Ecto neural progenitor cell (in vitro differentiated cells): Measurements from ENCODE around the gene SERGEF.

Experiments used
- DNase-seq: peaks from one replicate; pipeline ENCODE4 v3.0.0-alpha.2; 2018; ENCODE audit warnings: low spot score

SERGEF gene

DNA sequence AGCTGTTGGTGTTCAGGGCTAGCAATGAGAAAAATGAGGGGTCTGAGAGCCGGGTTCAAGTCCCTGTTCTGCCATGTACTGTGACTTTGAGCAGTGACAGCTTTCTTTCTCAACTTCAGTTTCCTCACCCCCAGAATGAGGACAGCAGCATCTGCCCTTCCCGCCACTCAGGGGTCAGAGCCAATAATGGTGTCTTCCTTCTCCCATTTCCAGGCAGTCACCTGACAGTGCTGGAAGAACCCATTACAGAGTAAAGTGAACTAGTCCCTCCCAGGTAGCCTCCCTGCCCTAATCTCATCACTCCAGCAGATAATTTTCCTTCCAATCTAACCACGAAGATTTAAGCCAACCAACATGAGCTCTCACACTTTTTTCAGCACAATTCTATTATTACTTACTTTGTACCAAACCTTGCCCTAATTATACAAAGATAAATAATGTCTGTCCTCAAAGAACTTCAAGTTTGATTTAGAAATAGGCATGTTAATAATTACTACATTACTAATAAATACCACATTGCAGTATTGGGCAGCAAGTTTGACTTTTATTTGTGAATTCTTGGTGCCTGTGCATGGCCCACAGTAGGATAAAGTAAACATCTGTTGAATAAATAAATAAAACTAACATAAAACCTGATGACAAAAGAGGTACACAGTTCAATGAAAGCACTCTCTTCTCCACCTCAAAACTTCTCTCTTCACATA lies 61.0 kb downstream of the SERGEF start:
- DNase-seq = no peak

DNA sequence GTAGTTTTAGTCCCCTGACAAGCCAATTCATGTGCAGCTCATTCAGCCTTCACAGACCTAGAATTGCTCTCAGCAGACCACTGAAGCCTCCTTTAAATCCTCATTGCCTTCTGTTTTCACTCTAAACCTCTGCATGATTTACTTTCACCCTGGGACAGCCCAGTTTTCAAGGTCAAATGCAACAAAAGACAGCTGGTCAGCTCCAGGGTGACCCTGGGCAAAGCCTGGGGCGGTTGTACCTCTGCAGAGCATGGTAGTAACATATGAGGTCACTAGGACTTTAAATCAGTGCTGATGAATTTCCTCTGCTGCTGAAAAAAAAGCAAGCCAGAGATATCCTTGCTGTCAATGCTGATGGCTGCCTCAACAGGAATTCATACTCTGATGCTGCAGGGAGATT lies 62.2 kb downstream of the SERGEF start:
- no peak for DNase-seq

GRCh38 chr11:17948296-17948695 lies 64.6 kb downstream of the SERGEF start:
- no peak for DNase-seq

GRCh38 chr11:17939542-17939941 lies 73.3 kb downstream of the SERGEF start:
- no peak for DNase-seq

- DNase-seq = no peak
These were observed 76.1 kb downstream of the SERGEF start for GRCh38 chr11:17936790-17937189.

DNA sequence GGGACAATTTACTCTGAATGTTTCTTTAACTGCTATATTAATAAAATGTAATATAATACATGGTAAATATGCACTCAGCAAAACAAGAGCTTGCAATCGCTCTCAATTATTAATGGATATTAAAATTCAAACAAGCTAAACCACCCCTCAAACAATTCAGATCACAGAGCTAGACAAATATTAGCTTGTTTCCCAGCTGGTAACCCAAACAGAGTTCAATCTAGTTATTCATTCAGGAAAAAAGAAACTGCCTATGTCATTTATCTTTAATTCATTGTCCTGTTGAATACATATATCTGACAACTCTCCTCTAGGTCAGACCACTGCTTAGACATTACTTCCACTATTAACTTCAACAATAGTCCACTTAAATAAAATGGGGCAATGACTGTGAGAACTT lies 78.7 kb downstream of the SERGEF start:
- no peak for DNase-seq

DNA sequence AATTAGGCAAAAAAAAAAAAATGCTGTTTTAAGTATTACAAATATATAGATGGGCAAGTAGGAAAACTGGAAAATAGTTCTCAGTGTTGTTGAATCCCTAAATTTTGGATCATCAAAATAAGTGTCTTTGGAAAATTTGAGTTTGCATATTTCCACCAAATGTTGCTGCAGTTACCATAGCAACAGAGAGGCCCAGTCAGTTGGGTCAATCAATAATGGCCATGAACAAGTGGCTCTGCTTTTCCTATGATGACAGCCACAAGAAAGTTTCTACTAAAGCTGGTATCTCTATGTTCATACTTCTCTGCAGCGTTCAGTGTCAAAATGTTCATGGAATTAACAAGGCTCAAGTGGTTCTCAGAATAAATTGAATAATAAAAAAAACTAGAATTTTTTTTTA lies 79.1 kb downstream of the SERGEF start:
- DNase-seq = no peak

- DNase-seq = no peak
These were observed 80.4 kb downstream of the SERGEF start for GRCh38 chr11:17932472-17932871.

GRCh38 chr11:17931595-17931994 lies 81.3 kb downstream of the SERGEF start:
- no peak for DNase-seq

DNA sequence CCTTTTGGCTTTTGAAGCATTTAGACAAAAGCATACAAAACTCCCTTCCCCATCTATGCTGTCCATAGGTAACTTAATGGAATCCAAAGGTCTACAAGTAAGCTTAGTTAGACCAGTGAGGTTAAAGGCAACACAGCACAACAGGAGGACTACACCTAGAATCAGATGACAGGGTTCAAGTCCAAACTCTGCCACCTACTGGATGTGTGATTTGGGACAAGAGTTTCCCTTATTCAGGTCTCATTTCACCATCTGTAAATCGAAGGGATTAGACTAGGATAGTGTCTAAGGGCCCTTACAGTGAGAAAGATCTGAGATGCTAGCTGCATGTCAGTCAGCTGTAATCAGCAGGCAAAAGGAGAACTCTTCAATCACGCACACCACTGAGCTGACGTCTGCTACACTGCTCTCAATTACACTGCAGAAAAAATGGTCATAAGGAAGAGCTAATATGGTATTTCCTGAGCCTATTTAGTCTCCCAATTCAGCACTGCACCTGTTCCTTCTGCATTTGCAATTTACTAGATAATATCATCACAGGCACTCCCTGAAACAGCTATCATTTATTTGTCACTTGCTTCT lies 82.2 kb downstream of the SERGEF start:
- DNase-seq = no peak

DNA sequence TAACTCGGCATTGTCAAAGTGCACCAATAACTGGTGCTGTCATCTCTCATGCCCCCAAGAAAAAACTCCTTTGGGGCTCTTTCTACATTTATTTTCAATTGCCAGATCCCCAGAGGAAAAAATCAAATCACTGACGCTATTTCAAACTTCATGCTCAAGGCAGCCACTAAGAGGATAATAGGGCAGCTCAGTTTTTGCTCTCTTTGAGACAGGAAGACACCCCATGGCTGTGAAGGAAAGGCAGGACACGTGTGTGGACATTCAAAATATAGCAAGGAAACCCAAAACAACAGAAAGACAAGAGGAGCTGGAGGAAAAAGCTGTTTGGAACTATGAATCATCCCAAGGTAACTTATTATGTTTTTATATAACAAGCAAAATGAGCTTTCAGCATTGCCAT lies 83.7 kb downstream of the SERGEF start:
- no peak for DNase-seq

DNA sequence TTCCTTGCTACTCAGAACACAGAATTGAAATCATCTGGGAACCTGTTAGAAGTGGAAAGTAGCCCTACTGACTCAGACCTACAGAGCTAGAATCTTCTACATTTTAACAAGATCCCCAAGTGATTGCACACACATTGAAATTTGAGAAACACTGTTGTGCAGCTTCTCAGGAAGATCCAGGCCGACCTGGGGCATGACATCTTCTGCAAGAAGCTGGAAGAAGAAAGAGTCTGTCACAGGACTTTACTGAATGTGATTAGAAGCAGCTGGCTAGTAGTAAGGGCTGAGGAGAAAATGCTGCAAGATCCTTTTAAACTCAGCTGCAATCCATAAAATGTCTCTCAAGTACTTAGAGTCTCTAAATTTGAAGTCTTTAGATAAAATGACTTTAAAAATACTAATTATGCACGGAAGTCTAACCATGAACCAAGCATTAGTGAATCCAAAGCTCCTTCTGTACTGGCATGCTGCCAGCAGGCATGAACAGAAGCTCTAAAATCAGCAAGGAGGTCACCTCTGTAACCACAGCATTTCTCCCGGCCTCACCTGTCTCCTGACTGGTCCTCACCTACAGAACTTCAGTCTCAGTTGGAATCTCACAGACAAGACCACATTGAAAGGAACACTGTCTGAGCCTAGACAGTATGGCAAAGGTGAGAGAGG lies 85.0 kb downstream of the SERGEF start:
- no peak for DNase-seq

DNA sequence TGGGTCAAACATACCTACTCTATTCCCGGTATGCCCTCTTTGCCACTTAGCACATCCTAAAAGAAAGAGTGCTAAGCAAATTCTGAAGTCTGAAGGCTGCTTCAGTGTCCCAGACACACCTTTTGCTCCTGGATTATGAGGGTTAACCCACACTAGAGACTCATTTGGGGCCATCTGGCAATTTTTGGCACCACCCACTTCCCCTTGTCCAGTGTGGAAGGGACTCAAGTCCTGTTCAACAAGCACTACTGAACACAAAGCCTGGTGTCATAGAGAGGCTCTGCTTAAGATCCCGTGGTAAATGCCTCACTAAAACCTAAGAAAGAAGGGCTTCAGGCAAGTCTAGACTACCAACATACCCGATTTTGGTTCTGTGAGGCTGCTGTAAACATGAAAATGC lies 85.8 kb downstream of the SERGEF start:
- no peak for DNase-seq

- no peak for DNase-seq
These were observed 88.1 kb downstream of the SERGEF start for GRCh38 chr11:17924713-17925112.

DNA sequence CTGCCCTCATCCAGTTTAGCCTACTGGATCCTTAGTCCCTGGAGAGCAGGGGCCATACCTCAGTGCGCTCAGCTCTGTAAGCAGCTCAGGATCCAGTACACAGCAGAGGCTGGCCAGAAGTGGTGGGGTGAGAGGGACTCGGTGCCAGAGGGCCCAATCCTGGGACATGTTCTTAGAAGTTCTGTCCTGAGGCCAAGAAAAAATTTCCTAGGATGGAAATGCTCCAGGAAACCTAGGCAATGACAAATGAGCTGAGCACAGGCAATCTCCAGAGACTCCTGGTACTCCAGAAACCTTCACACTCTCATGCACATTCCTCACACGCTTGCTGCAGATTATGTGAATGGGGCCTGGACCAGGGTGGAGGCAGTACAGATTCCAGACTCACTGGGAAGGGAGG lies 89.6 kb downstream of the SERGEF start:
- no peak for DNase-seq

- DNase-seq = no peak
These were observed 90.4 kb downstream of the SERGEF start for GRCh38 chr11:17922416-17922788.

- no peak for DNase-seq
These were observed 91.0 kb downstream of the SERGEF start for GRCh38 chr11:17921659-17922415.

DNA sequence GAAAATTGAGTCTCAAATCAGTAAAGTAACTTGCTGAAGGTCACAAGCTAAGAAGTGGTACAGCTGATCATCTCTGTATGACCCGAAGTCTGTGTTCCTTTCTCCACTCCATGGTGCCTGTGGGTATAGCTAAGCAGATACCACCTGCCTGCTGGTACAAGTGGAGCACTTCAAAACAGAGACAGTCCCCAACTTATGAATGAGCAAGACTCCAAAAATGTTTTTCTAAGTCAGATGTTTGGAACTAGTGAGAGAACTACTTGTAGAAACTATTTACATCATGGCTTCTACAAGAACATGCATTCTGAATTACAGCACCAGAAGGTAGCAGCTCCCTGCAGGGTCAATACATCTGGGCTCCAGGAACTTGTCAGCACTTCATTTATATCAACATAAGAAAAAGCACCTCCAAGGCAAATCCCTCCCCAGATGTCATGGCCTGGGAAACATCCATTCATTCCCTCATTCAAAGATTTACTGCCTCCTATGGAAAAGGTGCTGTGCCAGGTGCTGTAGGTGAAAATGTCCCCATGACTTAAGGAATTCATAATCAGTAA lies 94.7 kb downstream of the SERGEF start:
- DNase-seq = no peak

- DNase-seq = no peak
These were observed 95.3 kb downstream of the SERGEF start for GRCh38 chr11:17917556-17917955.

DNA sequence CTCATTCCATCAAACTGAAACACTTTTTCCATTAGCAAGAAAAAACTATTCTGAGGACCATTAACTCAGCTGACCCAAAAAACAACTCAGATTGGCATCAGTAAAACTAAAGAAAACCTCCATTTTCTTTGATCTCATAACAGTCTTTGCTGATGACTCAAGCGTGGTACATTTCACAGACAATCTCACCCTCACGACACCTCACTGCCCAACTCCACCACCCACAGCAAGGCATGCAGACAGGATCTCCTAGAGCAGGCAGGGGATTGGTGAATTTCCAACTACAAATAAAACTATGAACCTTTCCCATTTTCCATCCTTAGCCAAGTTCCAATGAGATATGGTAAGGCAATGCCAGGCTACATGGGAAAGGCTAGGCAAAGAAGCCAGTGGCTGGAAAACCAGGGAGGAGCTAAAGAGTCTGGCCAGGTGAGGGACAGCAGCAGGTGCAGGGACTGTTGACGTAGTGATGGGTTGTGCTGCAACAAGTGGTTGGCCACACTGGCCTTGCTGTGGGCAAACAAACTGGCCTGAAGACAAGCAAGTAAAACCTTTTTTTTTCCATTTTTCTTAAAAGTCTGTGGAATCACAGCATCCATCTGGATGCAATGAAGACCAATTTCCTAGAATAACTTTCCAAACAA lies 97.2 kb downstream of the SERGEF start:
- no peak for DNase-seq

- no peak for DNase-seq
These were observed 97.9 kb downstream of the SERGEF start for GRCh38 chr11:17914957-17915356.

- no peak for DNase-seq
These were observed 105.8 kb downstream of the SERGEF start for GRCh38 chr11:17907046-17907445.
